ENCODE measurements around the gene ZFPL1. TPM values are rescaled to one million over a fixed set of nuclear protein-coding genes. Genes with fewer than 3 reads are reported as not detected.
A peak's percentile ranks its signal among the peaks of the same experiment; 100 is the strongest.

ZFPL1 gene
- total RNA-seq, 2 donors from 2014 or later: 35.7 to 46.6 TPM

GRCh38 chr11:65036931-65037330, 47.1 kb upstream of the ZFPL1 start:
- H3K27me3 ChIP-seq (ENCODE audit: control insufficient read depth, insufficient read depth, low read length, poor library complexity, severe bottlenecking): no peaks in the 10 kb centered on the region
- Mint-ChIP-seq H3K27me3 (ENCODE audit: insufficient read depth) (no peaks in the 10 kb centered on the region), H3K4me3 (no peak overlapping the region), H3K9me3 (no peaks in the 10 kb centered on the region), H3K27ac (no peak overlapping the region), H3K4me1 (peaks cover 2% of the 10 kb centered on the region), H3K36me3 (ENCODE audit: low read depth) (peaks cover 22% of the 10 kb centered on the region)
- TF ChIP-seq CTCF (conservative IDR thresholded peaks at IDR 0.05): no peak
- 92 to 94% methylated on average over 2 to 6 of the region's 6 CpGs for WGBS, 2 experiments (ENCODE audit: insufficient coverage in 1 of 2, insufficient read length in 1 of 2)
- H3K4me1 ChIP-seq (ENCODE audit: control insufficient read depth, insufficient read depth, low read length): no peaks in the 10 kb centered on the region
- no peak overlapping the region for H3K9ac ChIP-seq (ENCODE audit: extremely low read depth, low read length, poor library complexity, severe bottlenecking)
- H3K36me3 ChIP-seq (ENCODE audit: control insufficient read depth, insufficient read depth, low read length): peaks cover 5% of the 10 kb centered on the region
- no peak overlapping the region for H3K4me3 ChIP-seq (ENCODE audit: low read length)
- no peak overlapping the region for H3K27ac ChIP-seq (ENCODE audit: low read depth, low read length)
- H3K9me3 ChIP-seq (ENCODE audit: control insufficient read depth, low read length): no peaks in the 10 kb centered on the region
- DNase-seq: no peak

GRCh38 chr11:65040520-65040846, 43.5 kb upstream of the ZFPL1 start:
- Mint-ChIP-seq H3K27me3 (ENCODE audit: insufficient read depth) (no peaks in the 10 kb centered on the region), H3K4me1 (peaks cover 2% of the 10 kb centered on the region), H3K9me3 (no peaks in the 10 kb centered on the region), H3K36me3 (ENCODE audit: low read depth) (peaks cover 24% of the 10 kb centered on the region), H3K27ac (peak overlapping the region; percentile 96), H3K4me3 (peak overlapping the region; percentile 77)
- Histone ChIP-seq H3K27ac (ENCODE audit: low read depth, low read length) (peak overlapping the region; percentile 91), H3K9me3 (ENCODE audit: control insufficient read depth, low read length) (no peaks in the 10 kb centered on the region), H3K9ac (ENCODE audit: extremely low read depth, low read length, poor library complexity, severe bottlenecking) (peak overlapping the region; percentile 63), H3K4me3 (ENCODE audit: low read length) (peak overlapping the region; percentile 84), H3K36me3 (ENCODE audit: control insufficient read depth, insufficient read depth, low read length) (peaks cover 12% of the 10 kb centered on the region), H3K27me3 (ENCODE audit: control insufficient read depth, insufficient read depth, low read length, poor library complexity, severe bottlenecking) (no peaks in the 10 kb centered on the region), H3K4me1 (ENCODE audit: control insufficient read depth, insufficient read depth, low read length) (no peaks in the 10 kb centered on the region)
- no peak for DNase-seq
- TF ChIP-seq CTCF (conservative IDR thresholded peaks at IDR 0.05): no peak
- WGBS, 2 experiments (ENCODE audit: insufficient coverage in 1 of 2, insufficient read length in 1 of 2): 28 to 31% methylated on average over 7 of the region's 7 CpGs

GRCh38 chr11:65040847-65041622, 43.0 kb upstream of the ZFPL1 start, which contains the start of gene SAC3D1:
Gene SAC3D1, plus strand, starts transcription at chr11:65041210. Its CDS starts 83 bp downstream, at chr11:65041293.
- WGBS, 2 experiments (ENCODE audit: insufficient coverage in 1 of 2, insufficient read length in 1 of 2): 0% methylated on average over 39 to 91 of the region's 91 CpGs

More at GRCh38 chr11:65040847-65041622, 43.0 kb upstream of the ZFPL1 start, which contains the start of gene SAC3D1:
- no peaks in the 10 kb centered on the region for H3K27me3 ChIP-seq (ENCODE audit: control insufficient read depth, insufficient read depth, low read length, poor library complexity, severe bottlenecking)
- no peak for TF ChIP-seq CTCF (conservative IDR thresholded peaks at IDR 0.05)
- Mint-ChIP-seq H3K4me3 (peak within 1 kb of the TSS; percentile 77), H3K9me3 (no peaks in the 10 kb centered on the region), H3K27me3 (ENCODE audit: insufficient read depth) (no peaks in the 10 kb centered on the region), H3K27ac (peak within 1 kb of the TSS; percentile 96), H3K4me1 (peaks cover 2% of the 10 kb centered on the region), H3K36me3 (ENCODE audit: low read depth) (peaks cover 19% of the 10 kb centered on the region)
- peak within 1 kb of the TSS; percentile 84 for H3K4me3 ChIP-seq (ENCODE audit: low read length)
- peak; percentile 97 for DNase-seq
- peaks cover 12% of the 10 kb centered on the region for H3K36me3 ChIP-seq (ENCODE audit: control insufficient read depth, insufficient read depth, low read length)
- H3K4me1 ChIP-seq (ENCODE audit: control insufficient read depth, insufficient read depth, low read length): no peaks in the 10 kb centered on the region
- H3K27ac ChIP-seq (ENCODE audit: low read depth, low read length): peak within 1 kb of the TSS; percentile 91
- H3K9ac ChIP-seq (ENCODE audit: extremely low read depth, low read length, poor library complexity, severe bottlenecking): peak within 1 kb of the TSS; percentile 63
- H3K9me3 ChIP-seq (ENCODE audit: control insufficient read depth, low read length): no peaks in the 10 kb centered on the region
